Natural killer cell (primary cell): ENCODE data around the gene FBXL7. TPM values are rescaled to one million over a fixed set of nuclear protein-coding genes. Genes with fewer than 3 reads are reported as not detected.

Source experiments
- ATAC-seq, 3 donors: fragments of 150-1000 bp in 2 of 3; fragments of 200-7000 bp in 1 of 3; cut with Tn5 transposase; 1 replicate in 1 of 3; 2 replicates in 2 of 3; pipeline ENCODE4 v1.10.0; 2021; ENCODE audit warnings: mild to moderate bottlenecking in 2 of 3, moderate library complexity in 2 of 3
- DNase-seq, 2 donors: peaks; one replicate each; pipeline versions ENCODE4 v3.0.0 to v3.0.0-alpha.2; 2013 to 2021; ENCODE audit warnings: mixed read lengths in 1 of 2
- H3K27ac ChIP-seq: one replicate; pipeline ENCODE4 v1.5.1; 2013; ENCODE audit warnings: mild to moderate bottlenecking, low read length
- H3K27me3 ChIP-seq: one replicate; pipeline ENCODE4 v1.6.1; 2013; ENCODE audit warnings: low read length; ENCODE audit not compliant: control insufficient read depth, insufficient read depth
- H3K36me3 ChIP-seq: one replicate; pipeline ENCODE4 v1.6.1; 2013; ENCODE audit warnings: low read length; ENCODE audit not compliant: control insufficient read depth, insufficient read depth
- H3K4me1 ChIP-seq: one replicate; pipeline ENCODE4 v1.6.1; 2013; ENCODE audit warnings: low read length; ENCODE audit not compliant: control insufficient read depth, insufficient read depth
- H3K4me3 ChIP-seq: one replicate; pipeline ENCODE4 v1.5.1; 2013; ENCODE audit warnings: low read length
- H3K9me3 ChIP-seq: one replicate; pipeline ENCODE4 v1.6.1; 2013; ENCODE audit warnings: low read length; ENCODE audit not compliant: control insufficient read depth, insufficient read depth
- H3K27ac Mint-ChIP-seq, 2 donors: one replicate each; pipeline ENCODE4 v1.8.0; 2022; ENCODE audit warnings: mild to moderate bottlenecking in 2 of 2, mixed read lengths in 2 of 2, moderate library complexity in 1 of 2
- H3K27me3 Mint-ChIP-seq, 2 donors: one replicate each; pipeline ENCODE4 v1.8.0; 2022; ENCODE audit warnings: low read depth in 2 of 2, mixed read lengths in 2 of 2
- H3K36me3 Mint-ChIP-seq: one replicate; pipeline ENCODE4 v1.8.0; 2022; ENCODE audit warnings: mixed read lengths
- H3K4me1 Mint-ChIP-seq, 2 donors: one replicate each; pipeline ENCODE4 v1.8.0; 2022; ENCODE audit warnings: mixed read lengths in 2 of 2
- H3K4me3 Mint-ChIP-seq: one replicate; pipeline ENCODE4 v1.8.0; 2022; ENCODE audit warnings: mild to moderate bottlenecking, moderate library complexity, mixed read lengths
- H3K9me3 Mint-ChIP-seq, 2 donors: one replicate each; pipeline ENCODE4 v1.8.0; 2022; ENCODE audit warnings: mixed read lengths in 2 of 2
- WGBS: methylation state at CpG from one replicate; pipeline ENCODE4 v1.1.7; 2013; ENCODE audit warnings: missing lambda C conversion rate; ENCODE audit not compliant: insufficient coverage; 5-methylcytosine and 5-hydroxymethylcytosine counted together
- intact Hi-C: fragments of 100-400 bp; cut with micrococcal nuclease; formaldehyde crosslinking; loops from one replicate; pipeline ENCODE4 v1.14.2; 2022
- total RNA-seq, 4 donors: library from RNA; stranded (reverse); fragments of 120-200 nt in 1 of 4; gene quantifications; one replicate each; pipeline versions ENCODE4 v1.2.3 to v1.2.4, GENCODE V29; 2013 to 2022
- TF ChIP-seq, protein P1 (sequence below): fragments of 200-600 bp; IDR thresholded peaks from one replicate; pipeline ENCODE4 v1.8.0; 2022; ENCODE audit warnings: antibody characterized with exemption

The FBXL7 gene
- total RNA-seq, 3 donors from 2014 or later (not counting 1 experiment from before 2014, with no cell fraction given), result not detected

DNA sequence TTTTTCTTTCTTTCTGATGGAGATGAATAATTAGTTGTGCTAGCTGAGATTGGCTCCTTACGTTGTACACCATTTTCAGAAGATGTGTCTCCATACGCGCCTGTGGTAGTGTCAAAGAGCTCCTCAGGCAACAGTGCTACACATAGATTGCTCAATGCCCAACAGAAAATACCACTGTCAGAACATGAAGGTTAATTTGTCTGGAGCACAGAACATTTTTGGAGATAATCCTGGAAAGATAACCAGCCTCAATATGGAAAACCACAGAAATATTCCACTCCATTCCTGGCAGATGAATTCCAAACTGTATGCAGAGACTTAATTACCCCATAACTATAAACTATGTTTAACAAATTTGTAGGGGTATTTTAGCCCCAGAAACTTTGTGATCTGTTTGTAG, 446.0 kb downstream of the FBXL7 start:
- 96% methylated on average over 3 of the region's 3 CpGs for whole genome bisulfite sequencing
- H3K27ac ChIP-seq, result no peak overlapping the region
- intact Hi-C loops, result no loop called here
- H3K9me3 Mint-ChIP-seq, result peaks cover 5 to 11% of the 10 kb centered on the region in 2 donors
- H3K4me1 ChIP-seq, result no peaks in the 10 kb centered on the region
- no peaks in the 10 kb centered on the region for H3K36me3 ChIP-seq
- H3K36me3 Mint-ChIP-seq, result no peaks in the 10 kb centered on the region
- ATAC-seq (no peak), DNase-seq (no peak)
- no peak overlapping the region for H3K4me3 ChIP-seq
- no peaks in the 10 kb centered on the region for H3K27me3 Mint-ChIP-seq
- TF ChIP-seq, protein P1, sequence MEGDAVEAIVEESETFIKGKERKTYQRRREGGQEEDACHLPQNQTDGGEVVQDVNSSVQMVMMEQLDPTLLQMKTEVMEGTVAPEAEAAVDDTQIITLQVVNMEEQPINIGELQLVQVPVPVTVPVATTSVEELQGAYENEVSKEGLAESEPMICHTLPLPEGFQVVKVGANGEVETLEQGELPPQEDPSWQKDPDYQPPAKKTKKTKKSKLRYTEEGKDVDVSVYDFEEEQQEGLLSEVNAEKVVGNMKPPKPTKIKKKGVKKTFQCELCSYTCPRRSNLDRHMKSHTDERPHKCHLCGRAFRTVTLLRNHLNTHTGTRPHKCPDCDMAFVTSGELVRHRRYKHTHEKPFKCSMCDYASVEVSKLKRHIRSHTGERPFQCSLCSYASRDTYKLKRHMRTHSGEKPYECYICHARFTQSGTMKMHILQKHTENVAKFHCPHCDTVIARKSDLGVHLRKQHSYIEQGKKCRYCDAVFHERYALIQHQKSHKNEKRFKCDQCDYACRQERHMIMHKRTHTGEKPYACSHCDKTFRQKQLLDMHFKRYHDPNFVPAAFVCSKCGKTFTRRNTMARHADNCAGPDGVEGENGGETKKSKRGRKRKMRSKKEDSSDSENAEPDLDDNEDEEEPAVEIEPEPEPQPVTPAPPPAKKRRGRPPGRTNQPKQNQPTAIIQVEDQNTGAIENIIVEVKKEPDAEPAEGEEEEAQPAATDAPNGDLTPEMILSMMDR, result no peak
- H3K4me1 Mint-ChIP-seq, result no peaks in the 10 kb centered on the region
- H3K4me3 Mint-ChIP-seq, result no peak overlapping the region
- H3K27ac Mint-ChIP-seq, result no peak overlapping the region
- peaks cover 3% of the 10 kb centered on the region for H3K9me3 ChIP-seq
- no peaks in the 10 kb centered on the region for H3K27me3 ChIP-seq

DNA sequence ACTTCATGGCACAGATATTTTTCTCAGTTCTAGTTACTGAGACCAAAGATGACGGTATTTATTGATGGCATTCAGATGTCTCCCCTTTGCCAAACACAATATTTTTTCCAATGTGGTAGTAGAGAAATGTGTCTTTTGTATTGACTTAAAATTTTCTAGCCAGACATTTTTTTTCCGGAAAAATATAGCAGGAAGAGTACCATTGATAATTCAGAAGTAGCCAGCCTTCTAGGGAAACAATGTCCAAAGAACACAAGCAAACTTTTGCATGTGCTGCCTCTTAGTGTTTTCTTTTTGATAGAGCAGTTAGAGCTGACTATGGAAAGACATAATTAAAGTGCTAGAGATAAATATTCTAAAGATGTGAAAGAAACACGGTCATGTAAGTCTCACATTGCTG, 448.2 kb downstream of the FBXL7 start:
- H3K36me3 Mint-ChIP-seq, result no peaks in the 10 kb centered on the region
- no peak overlapping the region for H3K27ac Mint-ChIP-seq
- intact Hi-C loops, result no loop called here
- TF ChIP-seq, protein P1, result no peak
- Histone ChIP-seq H3K27ac (no peak overlapping the region), H3K4me1 (no peaks in the 10 kb centered on the region), H3K27me3 (no peaks in the 10 kb centered on the region), H3K9me3 (peaks cover 6% of the 10 kb centered on the region), H3K36me3 (no peaks in the 10 kb centered on the region), H3K4me3 (no peak overlapping the region)
- H3K4me1 Mint-ChIP-seq, result no peaks in the 10 kb centered on the region
- DNase-seq, result no peak
- no peak overlapping the region for H3K4me3 Mint-ChIP-seq
- no peak for ATAC-seq
- WGBS, result 85% methylated on average over 2 of the region's 3 CpGs
- H3K27me3 Mint-ChIP-seq, result no peaks in the 10 kb centered on the region
- H3K9me3 Mint-ChIP-seq, result peaks cover 8 to 18% of the 10 kb centered on the region in 2 donors

DNA sequence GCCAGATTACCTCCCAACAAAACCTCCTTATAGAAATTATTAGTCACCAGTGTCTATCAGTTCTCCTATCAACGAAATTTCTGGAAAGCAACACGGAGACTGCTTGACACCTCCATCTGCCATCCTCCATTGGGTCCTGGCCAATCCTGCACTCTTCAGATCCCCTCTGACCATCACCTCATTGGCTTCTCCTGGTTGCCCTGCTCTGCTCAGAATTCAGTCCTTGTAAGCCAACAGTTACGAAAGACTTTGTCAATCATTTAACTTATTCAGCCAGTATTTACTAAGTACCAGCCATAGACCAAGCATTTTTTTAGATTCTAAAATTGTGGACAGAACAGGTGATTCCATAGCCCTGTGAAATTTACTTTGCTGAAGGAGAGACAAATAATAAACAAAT, 451.1 kb downstream of the FBXL7 start:
- H3K27ac ChIP-seq, result no peak overlapping the region
- H3K36me3 ChIP-seq, result no peaks in the 10 kb centered on the region
- TF ChIP-seq, protein P1, result no peak
- peaks cover 8 to 21% of the 10 kb centered on the region in 2 donors for H3K9me3 Mint-ChIP-seq
- no peaks in the 10 kb centered on the region for H3K4me1 ChIP-seq
- WGBS, result 81% methylated on average over 3 of the region's 3 CpGs
- peaks cover 3% of the 10 kb centered on the region for H3K9me3 ChIP-seq
- H3K4me3 Mint-ChIP-seq, result no peak overlapping the region
- intact Hi-C loops, result no loop called here
- no peak for DNase-seq
- no peak overlapping the region for H3K4me3 ChIP-seq
- no peak overlapping the region for H3K27ac Mint-ChIP-seq
- no peaks in the 10 kb centered on the region for H3K36me3 Mint-ChIP-seq
- no peaks in the 10 kb centered on the region for H3K27me3 ChIP-seq
- H3K27me3 Mint-ChIP-seq, result no peaks in the 10 kb centered on the region
- no peaks in the 10 kb centered on the region for H3K4me1 Mint-ChIP-seq
- ATAC-seq, result no peak

DNA sequence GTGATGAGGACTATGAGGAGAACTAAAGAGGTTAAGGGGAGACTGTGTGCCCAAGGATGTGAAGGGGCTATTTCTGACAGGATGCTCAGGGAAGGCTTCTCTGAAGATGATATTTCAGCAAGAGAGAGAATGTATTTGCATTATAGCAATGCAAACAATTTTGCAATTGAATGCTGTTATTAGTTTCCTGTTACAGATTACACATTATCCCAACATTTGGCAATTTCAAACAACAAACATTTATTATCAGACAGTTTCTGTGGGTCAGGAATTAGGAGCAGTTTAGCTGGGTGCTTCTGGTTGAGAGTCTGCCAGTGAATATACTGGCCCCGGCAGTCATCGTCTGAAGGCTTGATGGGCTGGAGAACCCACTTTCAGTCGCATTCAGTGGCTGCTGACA, 451.6 kb downstream of the FBXL7 start:
- H3K4me3 ChIP-seq, result no peak overlapping the region
- no peaks in the 10 kb centered on the region for H3K36me3 Mint-ChIP-seq
- no peaks in the 10 kb centered on the region for H3K27me3 ChIP-seq
- WGBS, result 93% methylated on average over 3 of the region's 3 CpGs
- H3K27ac Mint-ChIP-seq, result no peak overlapping the region
- H3K27me3 Mint-ChIP-seq, result no peaks in the 10 kb centered on the region
- peaks cover 8 to 21% of the 10 kb centered on the region in 2 donors for H3K9me3 Mint-ChIP-seq
- peaks cover 3% of the 10 kb centered on the region for H3K9me3 ChIP-seq
- DNase-seq, result no peak
- no peaks in the 10 kb centered on the region for H3K4me1 Mint-ChIP-seq
- no peak for ATAC-seq
- TF ChIP-seq, protein P1, result no peak
- H3K36me3 ChIP-seq, result no peaks in the 10 kb centered on the region
- no peak overlapping the region for H3K4me3 Mint-ChIP-seq
- intact Hi-C loops, result no loop called here
- no peaks in the 10 kb centered on the region for H3K4me1 ChIP-seq
- H3K27ac ChIP-seq, result no peak overlapping the region
